Measurements from ENCODE around the gene FAM107A.

Gene FAM107A

GRCh38 chr3:58577269-58577821 is at the start of gene FAM107A:
Gene FAM107A, minus strand, starts transcription at chr3:58577391. Its CDS starts 7,531 bp downstream, at chr3:58569860.
- ATAC-seq: peak; percentile 18; the same call in 1 of the 3 replicates
- TF ChIP-seq CSRNP3 (CRISPR knock-in tag; IDR thresholded peaks at IDR 0.05): no peak
- no peak for TF ChIP-seq POU6F1 (CRISPR knock-in tag; IDR thresholded peaks at IDR 0.05; ENCODE audit: borderline replicate concordance, low read depth)
- no peak for TF ChIP-seq PPARA (CRISPR knock-in tag; IDR thresholded peaks at IDR 0.05; ENCODE audit: borderline replicate concordance)
- TF ChIP-seq ZFP30 (CRISPR knock-in tag; IDR thresholded peaks at IDR 0.05): no peak

- TF ChIP-seq ZFP30 (CRISPR knock-in tag; IDR thresholded peaks at IDR 0.05) (no peak), CSDC2 (CRISPR knock-in tag; IDR thresholded peaks at IDR 0.05) (no peak), PATZ1 (CRISPR knock-in tag; IDR thresholded peaks at IDR 0.05; ENCODE audit: borderline replicate concordance) (no peak), TOX (CRISPR knock-in tag; IDR thresholded peaks at IDR 0.05; ENCODE audit: borderline replicate concordance) (no peak), PPARA (CRISPR knock-in tag; IDR thresholded peaks at IDR 0.05; ENCODE audit: borderline replicate concordance) (no peak), TCF4 (CRISPR knock-in tag; IDR thresholded peaks at IDR 0.05; ENCODE audit: borderline replicate concordance) (no peak), ZC3H10 (CRISPR knock-in tag; IDR thresholded peaks at IDR 0.05) (no peak), OSR1 (CRISPR knock-in tag; IDR thresholded peaks at IDR 0.05) (no peak), ISL1 (CRISPR knock-in tag; IDR thresholded peaks at IDR 0.05) (no peak), ZNF8 (CRISPR knock-in tag; IDR thresholded peaks at IDR 0.05) (no peak), BACH2 (CRISPR knock-in tag; IDR thresholded peaks at IDR 0.05; ENCODE audit: borderline replicate concordance) (no peak), ESRRG (CRISPR knock-in tag; IDR thresholded peaks at IDR 0.05) (no peak), ZNF70 (CRISPR knock-in tag; IDR thresholded peaks at IDR 0.05) (no peak)
- no peak for ATAC-seq
Observed at GRCh38 chr3:58625196-58625824, 48.1 kb upstream of the FAM107A start.

GRCh38 chr3:58624550-58624949 is 47.4 kb upstream of the FAM107A start:
- TF ChIP-seq PPARA (CRISPR knock-in tag; IDR thresholded peaks at IDR 0.05; ENCODE audit: borderline replicate concordance) (no peak), OSR1 (CRISPR knock-in tag; IDR thresholded peaks at IDR 0.05) (no peak), ZNF8 (CRISPR knock-in tag; IDR thresholded peaks at IDR 0.05) (no peak), ZC3H10 (CRISPR knock-in tag; IDR thresholded peaks at IDR 0.05) (no peak), ZNF565 (CRISPR knock-in tag; conservative IDR thresholded peaks at IDR 0.05; ENCODE audit: low read depth) (no peak), CSRNP3 (CRISPR knock-in tag; IDR thresholded peaks at IDR 0.05) (no peak), GLIS3 (CRISPR knock-in tag; IDR thresholded peaks at IDR 0.05) (no peak), ISL1 (CRISPR knock-in tag; IDR thresholded peaks at IDR 0.05) (no peak), POU6F1 (CRISPR knock-in tag; IDR thresholded peaks at IDR 0.05; ENCODE audit: borderline replicate concordance, low read depth) (no peak)
- ATAC-seq: no peak

GRCh38 chr3:58623961-58624360 is 46.8 kb upstream of the FAM107A start:
- TF ChIP-seq ESRRG (CRISPR knock-in tag; IDR thresholded peaks at IDR 0.05): no peak
- TF ChIP-seq ARNTL (CRISPR knock-in tag; IDR thresholded peaks at IDR 0.05; ENCODE audit: borderline replicate concordance, low read depth): no peak
- no peak for TF ChIP-seq ISL1 (CRISPR knock-in tag; IDR thresholded peaks at IDR 0.05)
- TF ChIP-seq ZFP3 (CRISPR knock-in tag; IDR thresholded peaks at IDR 0.05): no peak
- TF ChIP-seq BACH2 (CRISPR knock-in tag; IDR thresholded peaks at IDR 0.05; ENCODE audit: borderline replicate concordance): no peak
- no peak for TF ChIP-seq ZC3H10 (CRISPR knock-in tag; IDR thresholded peaks at IDR 0.05)
- no peak for TF ChIP-seq PPARA (CRISPR knock-in tag; IDR thresholded peaks at IDR 0.05; ENCODE audit: borderline replicate concordance)
- TF ChIP-seq RARB (CRISPR knock-in tag; IDR thresholded peaks at IDR 0.05): no peak
- no peak for TF ChIP-seq CSDC2 (CRISPR knock-in tag; IDR thresholded peaks at IDR 0.05)
- no peak for TF ChIP-seq GLIS3 (CRISPR knock-in tag; IDR thresholded peaks at IDR 0.05)
- TF ChIP-seq ZNF8 (CRISPR knock-in tag; IDR thresholded peaks at IDR 0.05): no peak
- TF ChIP-seq CSRNP3 (CRISPR knock-in tag; IDR thresholded peaks at IDR 0.05): no peak
- TF ChIP-seq SNAI2 (CRISPR knock-in tag; IDR thresholded peaks at IDR 0.05): no peak
- ATAC-seq: no peak

Measured in SK-N-SH treated with all-trans-retinoic acid at 6 μM for 48 hours (cell line).